ENCODE results near the gene AGAP1. TPM values are rescaled to one million over a fixed set of nuclear protein-coding genes. Genes with fewer than 3 reads are reported as not detected.

Gene AGAP1
- total and polyA plus RNA-seq, 11 donors: 5.9 to 21.6 (median 18.9) TPM

GRCh38 chr2:235554385-235554784 is 60.5 kb downstream of the AGAP1 start:
- intact Hi-C loops (cut with DNase I): loop anchor here in 5 of 10 donors (5.0 to 10.0 kb wide), 5 partner anchors 52 to 417 kb away; partner anchors contain the start of gene AGAP1 (in 3 of the 5)
- Histone ChIP-seq H3K27me3 (no peaks in the 10 kb centered on the region), H3K27ac (no peak overlapping the region), H3K9me3 (no peaks in the 10 kb centered on the region), H3K36me3 (no peaks in the 10 kb centered on the region), H3K4me3 (no peak overlapping the region), H3K4me1 (peaks cover 0 to 30% (median 13%) of the 10 kb centered on the region in 12 donors)
- TF ChIP-seq POLR2A (IDR thresholded peaks at IDR 0.05) (no peak), CTCF (IDR thresholded peaks at IDR 0.05) (no peak)
- 92 to 97% (median 95%) methylated on average over 6 of the region's 6 CpGs for WGBS, 4 donors
- ATAC-seq: no peak
- DNase-seq: no peak

GRCh38 chr2:235554936-235555335 is 61.1 kb downstream of the AGAP1 start:
- TF ChIP-seq POLR2A (IDR thresholded peaks at IDR 0.05): no peak
- no peak for TF ChIP-seq CTCF (IDR thresholded peaks at IDR 0.05)
- intact Hi-C loops (cut with DNase I): loop anchor here in 5 of 10 donors (5.0 to 10.0 kb wide), 5 partner anchors 53 to 418 kb away; partner anchors contain the start of gene AGAP1 (in 3 of the 5)
- no peaks in the 10 kb centered on the region for H3K36me3 ChIP-seq
- no peaks in the 10 kb centered on the region for H3K27me3 ChIP-seq
- H3K9me3 ChIP-seq: no peaks in the 10 kb centered on the region
- no peak overlapping the region for H3K4me3 ChIP-seq
- DNase-seq (no peak), ATAC-seq (no peak)
- WGBS, 4 donors: 92 to 100% (median 95%) methylated on average over 9 of the region's 9 CpGs
- H3K27ac ChIP-seq: no peak overlapping the region
- H3K4me1 ChIP-seq: peaks cover 0 to 30% (median 13%) of the 10 kb centered on the region in 12 donors

GRCh38 chr2:235555371-235555770 is 61.5 kb downstream of the AGAP1 start:
- DNase-seq: peak in 1 of 5 donors; percentile 52
- TF ChIP-seq CTCF (IDR thresholded peaks at IDR 0.05): no peak
- H3K9me3 ChIP-seq: no peaks in the 10 kb centered on the region
- peak in 1 of 4 donors; percentile 29 for ATAC-seq
- WGBS, 4 donors: 74 to 77% (median 75%) methylated on average over 2 to 6 of the region's 6 CpGs
- H3K4me3 ChIP-seq: no peak overlapping the region
- intact Hi-C loops (cut with DNase I): loop anchor here in 1 of 10 donors (10.0 kb wide), 1 partner anchor 61 kb away; the partner anchor contains the start of gene AGAP1
- peaks cover 0 to 30% (median 13%) of the 10 kb centered on the region in 12 donors for H3K4me1 ChIP-seq
- H3K27me3 ChIP-seq: no peaks in the 10 kb centered on the region
- H3K36me3 ChIP-seq: no peaks in the 10 kb centered on the region
- no peak overlapping the region for H3K27ac ChIP-seq

GRCh38 chr2:235556086-235556485 is 62.2 kb downstream of the AGAP1 start:
- intact Hi-C loops (cut with DNase I): loop anchor here in 1 of 10 donors (10.0 kb wide), 1 partner anchor 61 kb away; the partner anchor contains the start of gene AGAP1
- WGBS, 4 donors: 93 to 96% (median 94%) methylated on average over 2 to 3 of the region's 3 CpGs

More at GRCh38 chr2:235556086-235556485, 62.2 kb downstream of the AGAP1 start:
- DNase-seq: no peak
- H3K4me3 ChIP-seq: no peak overlapping the region
- H3K27ac ChIP-seq: no peak overlapping the region
- TF ChIP-seq CTCF (IDR thresholded peaks at IDR 0.05) (no peak), POLR2A (IDR thresholded peaks at IDR 0.05) (no peak)
- no peaks in the 10 kb centered on the region for H3K9me3 ChIP-seq
- no peaks in the 10 kb centered on the region for H3K27me3 ChIP-seq
- peaks cover 0 to 33% (median 13%) of the 10 kb centered on the region in 12 donors for H3K4me1 ChIP-seq
- no peaks in the 10 kb centered on the region for H3K36me3 ChIP-seq
- ATAC-seq: no peak

Measured in heart left ventricle (tissue), 16 donors.